ENCODE results near the gene LRRC56.

- TF ChIP-seq POLR2AphosphoS5 (IDR thresholded peaks at IDR 0.05) (no peak), CTCF (IDR thresholded peaks at IDR 0.05) (no peak)
These were observed 52.5 kb downstream of the LRRC56 start for GRCh38 chr11:589798-590197.

Data from transverse colon (tissue), 4 donors.